GM21515 (cell line): ENCODE data around the gene NFIC.
A peak's percentile ranks its signal among the peaks of the same experiment; 100 is the strongest.

Source experiments
- ATAC-seq: cut with Tn5 transposase; IDR thresholded peaks from one replicate; pipeline ENCODE4 v1.9.1; 2021; ENCODE audit not compliant: unreplicated experiment

The NFIC gene

GRCh38 chr19:3481241-3482090, 115.1 kb downstream of the NFIC start:
- ATAC-seq: no peak

- ATAC-seq: no peak
These were observed 116.3 kb downstream of the NFIC start for GRCh38 chr19:3482507-3483225.

- ATAC-seq: no peak
These were observed 116.8 kb downstream of the NFIC start, which contains the start of gene SMIM44 for GRCh38 chr19:3483226-3483628. Gene SMIM44, minus strand, starts transcription at chr19:3483441. Its CDS starts 38 bp downstream, at chr19:3483403.

- ATAC-seq: no peak
These were observed 125.2 kb downstream of the NFIC start for GRCh38 chr19:3491396-3492119.

GRCh38 chr19:3492131-3492839, 125.9 kb downstream of the NFIC start:
- no peak for ATAC-seq

GRCh38 chr19:3492919-3493318, 126.5 kb downstream of the NFIC start:
- ATAC-seq: no peak

GRCh38 chr19:3493651-3494050, 127.3 kb downstream of the NFIC start:
- no peak for ATAC-seq

- no peak for ATAC-seq
These were observed 127.7 kb downstream of the NFIC start for GRCh38 chr19:3494051-3494450.

- ATAC-seq: no peak
These were observed 128.2 kb downstream of the NFIC start for GRCh38 chr19:3494559-3494958.

- no peak for ATAC-seq
These were observed 130.2 kb downstream of the NFIC start for GRCh38 chr19:3496392-3497273.

GRCh38 chr19:3497757-3498520, 131.6 kb downstream of the NFIC start:
- ATAC-seq: no peak

GRCh38 chr19:3499738-3500428, 133.5 kb downstream of the NFIC start:
- peak; percentile 12 for ATAC-seq

GRCh38 chr19:3500429-3501101, 134.2 kb downstream of the NFIC start, which contains the start of gene DOHH:
Gene DOHH, minus strand, starts transcription at chr19:3500674. Its CDS starts 3,860 bp downstream, at chr19:3496814.
- ATAC-seq: peak; percentile 66

- no peak for ATAC-seq
These were observed 135.4 kb downstream of the NFIC start for GRCh38 chr19:3501780-3502179.

- no peak for ATAC-seq
These were observed 136.7 kb downstream of the NFIC start for GRCh38 chr19:3503036-3503572.

- no peak for ATAC-seq
These were observed 138.4 kb downstream of the NFIC start for GRCh38 chr19:3504735-3505134.

- ATAC-seq: peak; percentile 81
These were observed 139.4 kb downstream of the NFIC start, which contains the start of gene FZR1 for GRCh38 chr19:3505598-3506383. Gene FZR1, plus strand, starts transcription at chr19:3506311. Its CDS starts 16,679 bp downstream, at chr19:3522990.
